Type B pancreatic cell (in vitro differentiated cells): ENCODE measurements around the gene RAD17. TPM values are rescaled to one million over a fixed set of nuclear protein-coding genes. Genes with fewer than 3 reads are reported as not detected.
"Not testable (repeated sequence)": the region's sequence is repeated elsewhere in the genome, so short reads cannot be mapped to it uniquely, and the experiment has no call there.

Experiments used
- DNase-seq: peaks from one replicate; pipeline ENCODE4 v3.0.0; 2021; ENCODE audit warnings: mixed read lengths; ENCODE audit not compliant: unreplicated experiment; ENCODE audit errors: extremely low spot score
- H3K27ac Mint-ChIP-seq: 2 replicates; pipeline ENCODE4 v1.8.0; 2021; ENCODE audit warnings: mild to moderate bottlenecking, mixed read lengths
- H3K27me3 Mint-ChIP-seq: 2 replicates; pipeline ENCODE4 v1.8.0; 2021; ENCODE audit warnings: mixed read lengths
- H3K36me3 Mint-ChIP-seq: 2 replicates; pipeline ENCODE4 v1.8.0; 2021; ENCODE audit warnings: mixed read lengths
- H3K4me1 Mint-ChIP-seq: one replicate; pipeline ENCODE4 v1.8.0; 2021; ENCODE audit warnings: mixed read lengths; ENCODE audit not compliant: unreplicated experiment
- H3K4me3 Mint-ChIP-seq: 2 replicates; pipeline ENCODE4 v1.8.0; 2021; ENCODE audit warnings: mild to moderate bottlenecking, mixed read lengths
- H3K9me3 Mint-ChIP-seq: 2 replicates; pipeline ENCODE4 v1.8.0; 2021; ENCODE audit warnings: mixed read lengths
- CTCF ChIP-seq: fragments of 200-600 bp; sonication (generic); conservative IDR thresholded peaks from 2 replicates; pipeline ENCODE4 v1.5.0; 2021; ENCODE audit warnings: antibody characterized with exemption, mild to moderate bottlenecking
- total RNA-seq: library from RNA; stranded (reverse); gene quantifications from 2 replicates; pipeline ENCODE4 v1.2.1, GENCODE V29; 2021; ENCODE audit warnings: low replicate concordance

Gene RAD17
- total RNA-seq, 1 donor from 2014 or later: 30.9 TPM

- no peak for TF ChIP-seq CTCF
- Mint-ChIP-seq H3K4me1 (no peaks in the 10 kb centered on the region), H3K36me3 (no peaks in the 10 kb centered on the region), H3K9me3 (no peaks in the 10 kb centered on the region), H3K4me3 (no peak overlapping the region), H3K27me3 (no peaks in the 10 kb centered on the region), H3K27ac (no peak overlapping the region)
- no peak for DNase-seq
Measured at GRCh38 chr5:69450116-69450515, 80.5 kb downstream of the RAD17 start.

GRCh38 chr5:69450527-69450926 is 80.9 kb downstream of the RAD17 start:
- H3K27ac Mint-ChIP-seq, H3K36me3 Mint-ChIP-seq, DNase-seq, H3K9me3 Mint-ChIP-seq, H3K4me3 Mint-ChIP-seq, H3K27me3 Mint-ChIP-seq, H3K4me1 Mint-ChIP-seq: not testable (repeated sequence)

- Mint-ChIP-seq H3K36me3 (no peaks in the 10 kb centered on the region), H3K9me3 (no peaks in the 10 kb centered on the region), H3K4me3 (peak overlapping the region; percentile 34), H3K27me3 (no peaks in the 10 kb centered on the region), H3K27ac (peak overlapping the region; percentile 73), H3K4me1 (no peaks in the 10 kb centered on the region)
- no peak for DNase-seq
- no peak for TF ChIP-seq CTCF
Measured at GRCh38 chr5:69451941-69452647, 82.5 kb downstream of the RAD17 start.

GRCh38 chr5:69453487-69453886 is 83.9 kb downstream of the RAD17 start:
- DNase-seq, H3K27me3 Mint-ChIP-seq, H3K36me3 Mint-ChIP-seq, H3K4me1 Mint-ChIP-seq, H3K4me3 Mint-ChIP-seq, H3K27ac Mint-ChIP-seq, H3K9me3 Mint-ChIP-seq: not testable (repeated sequence)

GRCh38 chr5:69454460-69455249 is 85.0 kb downstream of the RAD17 start:
- H3K9me3 Mint-ChIP-seq: no peaks in the 10 kb centered on the region
- no peak for TF ChIP-seq CTCF
- H3K4me3 Mint-ChIP-seq: peak overlapping the region; percentile 35
- peak overlapping the region; percentile 55 for H3K27ac Mint-ChIP-seq
- H3K27me3 Mint-ChIP-seq: no peaks in the 10 kb centered on the region
- H3K4me1 Mint-ChIP-seq: no peaks in the 10 kb centered on the region
- H3K36me3 Mint-ChIP-seq: no peaks in the 10 kb centered on the region
- no peak for DNase-seq

GRCh38 chr5:69455428-69455988 is 85.9 kb downstream of the RAD17 start:
- not testable (repeated sequence) for H3K9me3 Mint-ChIP-seq, DNase-seq

GRCh38 chr5:69462170-69462569 is 92.6 kb downstream of the RAD17 start:
- H3K4me3 Mint-ChIP-seq: no peak overlapping the region
- H3K36me3 Mint-ChIP-seq: no peaks in the 10 kb centered on the region
- no peaks in the 10 kb centered on the region for H3K4me1 Mint-ChIP-seq
- H3K27ac Mint-ChIP-seq: no peak overlapping the region
- no peaks in the 10 kb centered on the region for H3K27me3 Mint-ChIP-seq
- H3K9me3 Mint-ChIP-seq: no peaks in the 10 kb centered on the region
- DNase-seq: no peak
- TF ChIP-seq CTCF: no peak

More at GRCh38 chr5:69455428-69455988, 85.9 kb downstream of the RAD17 start:
- not testable (repeated sequence) for H3K27me3 Mint-ChIP-seq, H3K36me3 Mint-ChIP-seq, H3K4me1 Mint-ChIP-seq, H3K4me3 Mint-ChIP-seq, H3K27ac Mint-ChIP-seq
